GM12875 (cell line): ENCODE measurements around the gene TDRD9.
A peak's percentile ranks its signal among the peaks of the same experiment; 100 is the strongest.

Experiments
- H3K4me3 ChIP-seq: one replicate; pipeline ENCODE4 v1.5.1; 2011; ENCODE audit warnings: low read depth, low read length, control low read depth
- TF ChIP-seq, protein P1 (sequence below): IDR thresholded peaks from 2 replicates; pipeline ENCODE4 v1.5.1; 2011; ENCODE audit warnings: low read depth, mild to moderate bottlenecking, control low read depth, inconsistent platforms, low read length, moderate library complexity, borderline replicate concordance; ENCODE audit not compliant: insufficient read depth

The TDRD9 gene

DNA sequence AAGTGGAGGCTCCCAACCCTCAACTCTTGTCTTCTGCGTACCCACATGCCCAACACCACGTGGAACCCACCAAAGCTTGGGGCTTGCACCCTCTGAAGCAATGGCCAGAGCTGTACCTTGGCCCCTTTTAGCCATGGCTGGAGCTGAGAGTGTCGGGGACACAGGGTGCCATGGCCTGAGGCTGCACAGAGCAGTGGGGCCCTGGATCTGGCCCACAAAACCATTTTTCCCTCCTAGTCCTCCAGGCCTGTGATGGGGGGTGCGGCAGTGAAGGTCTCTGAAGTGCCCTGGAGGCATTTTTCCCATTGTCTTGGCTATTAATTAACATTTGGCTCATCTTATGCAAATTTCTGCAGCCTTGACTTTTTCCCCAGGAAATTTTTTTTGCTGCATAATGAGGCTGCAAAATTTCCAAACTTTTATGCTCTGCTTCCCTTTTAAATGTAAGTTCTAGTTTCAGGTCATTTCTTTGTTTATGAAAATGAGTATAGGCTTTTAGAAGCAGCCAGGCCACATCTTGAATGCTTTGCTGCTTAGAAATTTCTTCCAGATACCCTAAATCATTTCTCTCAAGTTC lies 138.6 kb downstream of the TDRD9 start:
- TF ChIP-seq, protein P1, sequence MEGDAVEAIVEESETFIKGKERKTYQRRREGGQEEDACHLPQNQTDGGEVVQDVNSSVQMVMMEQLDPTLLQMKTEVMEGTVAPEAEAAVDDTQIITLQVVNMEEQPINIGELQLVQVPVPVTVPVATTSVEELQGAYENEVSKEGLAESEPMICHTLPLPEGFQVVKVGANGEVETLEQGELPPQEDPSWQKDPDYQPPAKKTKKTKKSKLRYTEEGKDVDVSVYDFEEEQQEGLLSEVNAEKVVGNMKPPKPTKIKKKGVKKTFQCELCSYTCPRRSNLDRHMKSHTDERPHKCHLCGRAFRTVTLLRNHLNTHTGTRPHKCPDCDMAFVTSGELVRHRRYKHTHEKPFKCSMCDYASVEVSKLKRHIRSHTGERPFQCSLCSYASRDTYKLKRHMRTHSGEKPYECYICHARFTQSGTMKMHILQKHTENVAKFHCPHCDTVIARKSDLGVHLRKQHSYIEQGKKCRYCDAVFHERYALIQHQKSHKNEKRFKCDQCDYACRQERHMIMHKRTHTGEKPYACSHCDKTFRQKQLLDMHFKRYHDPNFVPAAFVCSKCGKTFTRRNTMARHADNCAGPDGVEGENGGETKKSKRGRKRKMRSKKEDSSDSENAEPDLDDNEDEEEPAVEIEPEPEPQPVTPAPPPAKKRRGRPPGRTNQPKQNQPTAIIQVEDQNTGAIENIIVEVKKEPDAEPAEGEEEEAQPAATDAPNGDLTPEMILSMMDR: no peak
- H3K4me3 ChIP-seq: no peak overlapping the region

DNA sequence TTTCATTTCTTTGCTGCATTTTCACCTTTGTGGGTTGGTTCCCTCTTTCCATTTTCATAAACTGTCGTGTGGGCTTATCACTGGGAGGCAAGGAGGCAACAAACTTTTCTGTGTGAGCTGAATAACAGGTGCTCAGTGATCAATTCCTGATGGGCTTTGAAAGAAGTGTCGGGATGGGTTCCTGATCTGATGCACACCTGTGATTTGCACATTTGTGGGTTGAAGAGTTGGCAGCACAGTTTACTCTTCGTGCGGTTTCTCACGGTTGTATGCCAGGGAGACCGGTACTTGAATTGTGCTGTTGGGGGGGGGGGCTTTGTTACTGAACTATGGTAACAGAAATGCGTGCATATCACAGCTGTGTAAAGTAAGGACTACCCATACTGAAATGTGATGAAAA lies 141.3 kb downstream of the TDRD9 start:
- TF ChIP-seq, protein P1: no peak
- no peak overlapping the region for H3K4me3 ChIP-seq

DNA sequence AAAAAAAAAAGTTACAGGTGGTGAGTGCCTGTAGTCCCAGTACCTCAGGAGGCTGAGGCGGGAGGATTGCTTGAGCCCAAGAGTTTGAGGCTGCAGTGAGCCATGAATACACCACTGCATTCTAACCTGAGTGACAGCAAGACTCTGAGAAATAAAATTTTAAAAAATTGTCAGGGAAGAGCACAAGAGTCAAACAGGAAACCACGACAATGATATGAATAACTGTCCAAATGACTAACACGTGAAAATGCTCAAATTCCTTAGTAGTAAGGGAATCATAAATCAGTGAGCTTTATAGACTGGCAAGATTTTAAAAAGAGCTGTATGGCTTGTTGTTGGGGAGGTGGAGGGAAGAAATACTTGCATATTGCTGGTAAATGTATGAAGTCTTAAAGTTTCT lies 144.3 kb downstream of the TDRD9 start:
- H3K4me3 ChIP-seq: no peak overlapping the region
- TF ChIP-seq, protein P1: no peak

DNA sequence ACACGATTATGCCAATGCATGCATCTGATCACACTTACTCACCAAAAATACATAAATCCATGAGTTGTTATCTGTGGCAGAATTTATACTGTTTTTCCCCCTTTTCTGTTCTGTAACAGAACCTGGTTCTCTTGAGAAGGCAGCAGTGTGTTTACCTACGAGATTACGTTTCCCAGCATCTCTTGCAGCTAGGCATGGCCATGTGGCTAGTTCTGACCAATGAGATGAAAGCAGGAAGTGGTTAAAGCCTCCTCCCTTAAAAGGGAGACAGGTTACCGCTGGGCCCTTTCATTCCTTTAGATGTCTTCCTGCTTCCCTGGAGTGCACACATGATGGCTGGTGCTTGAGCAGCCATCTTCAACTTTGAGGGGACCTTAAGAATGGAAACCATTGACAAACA lies 145.5 kb downstream of the TDRD9 start:
- TF ChIP-seq, protein P1: no peak
- H3K4me3 ChIP-seq: no peak overlapping the region

DNA sequence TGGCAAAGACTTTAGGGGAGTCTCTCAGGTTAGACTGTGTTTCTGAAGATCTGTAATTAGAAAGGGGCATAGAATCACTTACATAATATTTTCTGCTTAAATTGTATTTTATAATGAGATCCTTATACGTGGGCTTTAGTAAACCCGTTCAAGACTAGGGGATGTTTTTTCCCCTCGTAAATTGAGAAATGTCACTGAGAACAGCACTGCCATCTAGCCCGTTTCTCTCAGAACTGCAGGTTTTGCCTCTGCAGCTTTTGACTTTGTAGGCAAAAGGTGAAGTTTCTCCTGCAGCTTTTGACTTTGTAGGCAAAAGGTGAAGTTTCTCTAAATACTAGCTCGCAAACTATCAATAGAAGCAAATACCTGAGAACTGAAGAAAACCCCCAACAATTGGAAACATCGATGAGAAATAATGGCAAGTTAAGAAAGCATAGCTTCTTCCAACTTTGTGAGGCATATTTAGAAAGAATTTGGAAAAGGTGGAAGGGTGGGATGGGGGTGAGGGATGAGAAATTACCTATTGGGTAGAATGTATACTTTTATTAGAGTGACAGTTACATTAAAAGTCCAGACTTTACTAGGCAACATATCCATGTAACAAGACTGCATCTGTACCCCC lies 147.4 kb downstream of the TDRD9 start:
- TF ChIP-seq, protein P1: peak; percentile 34; the same call in 1 of the 2 replicates
- H3K4me3 ChIP-seq: no peak overlapping the region

DNA sequence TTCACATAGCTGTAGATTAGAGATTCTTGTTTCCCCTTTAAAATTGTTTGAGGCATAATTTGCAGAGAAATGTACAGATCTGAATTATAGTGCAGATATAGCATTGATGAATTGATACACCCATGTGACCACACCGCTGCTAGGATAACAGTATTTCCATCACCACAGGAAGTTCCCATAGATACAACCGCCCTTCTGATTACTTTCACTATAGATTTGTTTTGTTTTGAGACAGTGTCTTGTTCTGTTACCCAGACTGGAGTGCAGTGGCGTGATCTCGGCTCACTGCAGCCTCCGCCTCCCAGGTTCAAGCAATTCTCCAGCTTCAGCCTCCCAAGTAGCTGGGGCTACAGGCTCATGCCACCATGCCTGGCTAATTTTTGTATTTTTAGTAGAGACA lies 148.5 kb downstream of the TDRD9 start:
- no peak overlapping the region for H3K4me3 ChIP-seq
- TF ChIP-seq, protein P1: no peak

DNA sequence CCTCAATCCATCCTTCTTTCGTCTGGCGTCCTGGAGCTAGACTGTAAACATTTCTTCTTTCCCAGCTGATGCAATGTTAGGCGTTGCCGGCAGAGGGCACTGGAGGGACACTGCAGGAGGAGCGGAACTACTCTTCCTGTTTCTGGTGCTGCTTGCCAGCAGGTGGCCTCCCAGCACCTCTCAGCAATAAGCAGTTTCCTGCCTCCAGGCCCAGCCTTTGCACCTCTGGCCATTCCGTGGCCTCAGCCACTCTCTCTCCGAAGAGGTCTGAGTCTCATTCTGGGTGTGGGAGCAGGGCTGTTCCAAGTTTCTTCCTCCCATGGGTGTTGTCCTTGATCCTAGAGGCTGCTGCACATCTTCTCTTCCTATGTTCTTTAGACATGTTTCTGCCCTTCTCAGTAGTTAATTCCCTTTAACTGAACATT lies 149.8 kb downstream of the TDRD9 start:
- TF ChIP-seq, protein P1: peak; percentile 100
- H3K4me3 ChIP-seq: no peak overlapping the region
